Measurements from ENCODE around the gene CPA4. TPM values are rescaled to one million over a fixed set of nuclear protein-coding genes. Genes with fewer than 3 reads are reported as not detected.
A peak's percentile ranks its signal among the peaks of the same experiment; 100 is the strongest.
"Not testable (repeated sequence)": the region's sequence is repeated elsewhere in the genome, so short reads cannot be mapped to it uniquely, and the experiment has no call there.

Gene CPA4
- 1.9 TPM for polyA plus RNA-seq (ENCODE audit: insufficient read length)

- DNase-seq = no peak
Observed at GRCh38 chr7:130292682-130293257, at the start of gene CPA4. Gene CPA4, plus strand, starts transcription at chr7:130293161. Its CDS starts 20 bp downstream, at chr7:130293181.

- peak; percentile 42 for DNase-seq
Observed at GRCh38 chr7:130243486-130243885, 49.5 kb upstream of the CPA4 start.

DNA sequence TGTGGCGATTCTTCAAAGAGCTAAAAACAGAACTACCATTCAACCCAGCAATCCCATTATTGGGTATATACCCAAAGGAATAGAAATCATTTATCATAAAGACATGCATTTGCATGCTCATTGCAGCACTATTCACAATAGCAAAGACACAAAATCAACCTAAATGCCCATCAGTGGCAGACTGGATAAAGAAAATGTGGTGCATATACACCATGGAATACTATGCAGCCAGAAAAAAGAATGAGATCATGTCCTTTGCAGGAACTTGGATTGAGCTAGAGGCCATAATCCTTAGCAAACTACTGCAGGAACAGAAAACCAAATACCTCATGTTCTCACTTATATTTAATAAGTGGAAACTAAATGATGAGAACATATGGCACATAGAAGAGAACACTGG lies 46.5 kb upstream of the CPA4 start:
- not testable (repeated sequence) for DNase-seq

DNA sequence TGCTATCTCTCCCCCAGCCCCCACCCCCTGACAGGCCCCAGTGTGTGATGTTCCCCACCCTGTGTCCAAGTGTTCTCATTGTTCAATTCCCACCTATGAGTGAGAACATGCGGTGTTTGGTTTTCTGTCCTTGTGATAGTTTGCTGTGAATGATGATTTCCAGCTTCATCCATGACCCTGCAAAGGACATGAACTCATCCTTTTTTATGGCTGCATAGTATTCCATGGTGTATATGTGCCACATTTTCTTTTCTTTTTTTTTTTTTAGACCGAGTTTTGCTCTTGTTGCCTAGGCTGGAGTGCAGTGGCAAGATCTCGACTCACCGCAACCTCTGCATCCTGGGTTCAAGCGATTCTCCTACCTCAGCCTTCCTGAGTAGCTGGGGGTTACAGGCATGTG lies 44.1 kb upstream of the CPA4 start:
- DNase-seq = not testable (repeated sequence)

DNA sequence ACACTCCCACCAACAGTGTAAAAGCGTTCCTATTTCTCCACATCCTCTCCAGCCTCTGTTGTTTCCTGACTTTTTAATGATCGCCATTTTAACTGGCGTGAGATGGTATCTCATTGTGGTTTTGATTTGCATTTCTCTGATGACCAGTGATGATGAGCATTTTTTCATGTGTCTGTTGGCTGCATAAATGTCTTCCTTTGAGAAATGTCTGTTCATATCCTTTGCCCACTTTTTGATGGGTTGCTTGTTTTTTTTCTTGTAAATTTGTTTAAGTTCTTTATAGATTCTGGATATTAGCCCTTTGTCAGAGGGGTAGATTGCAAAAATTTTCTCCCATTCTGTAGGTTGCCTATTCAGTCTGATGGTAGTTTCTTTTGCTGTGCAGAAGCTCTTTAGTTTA lies 43.3 kb upstream of the CPA4 start:
- DNase-seq = not testable (repeated sequence)

- DNase-seq = no peak
Observed at GRCh38 chr7:130254555-130254954, 38.4 kb upstream of the CPA4 start.

GRCh38 chr7:130256704-130257103 lies 36.3 kb upstream of the CPA4 start:
- DNase-seq = no peak

- no peak for DNase-seq
Observed at GRCh38 chr7:130258494-130259078, 34.4 kb upstream of the CPA4 start.

DNA sequence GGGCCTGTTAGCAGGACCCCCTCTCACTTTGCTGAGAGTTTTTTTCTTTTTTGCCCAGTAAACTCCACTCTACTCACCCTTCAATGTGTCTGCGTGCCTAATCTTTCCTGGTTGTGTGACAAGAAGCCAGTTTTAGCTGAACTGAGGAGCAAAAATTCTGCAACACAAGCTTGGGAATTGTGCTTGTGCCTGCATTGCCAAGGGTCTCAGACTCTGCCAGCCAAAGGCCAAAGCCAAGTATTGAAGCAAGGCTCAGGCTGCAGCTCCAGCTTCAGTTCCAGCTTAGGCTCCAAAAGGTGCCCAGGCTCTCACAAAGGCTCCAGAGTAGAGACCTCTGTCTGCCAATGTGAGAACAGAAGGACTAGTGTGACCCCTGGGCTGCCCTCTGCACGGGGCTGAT lies 30.5 kb upstream of the CPA4 start:
- no peak for DNase-seq

GRCh38 chr7:130263130-130263529 lies 29.8 kb upstream of the CPA4 start:
- DNase-seq = no peak

GRCh38 chr7:130266258-130266960 lies 26.6 kb upstream of the CPA4 start, which contains the start of gene CPA2:
Gene CPA2, plus strand, starts transcription at chr7:130266863. Its CDS starts 19 bp downstream, at chr7:130266882.
- no peak for DNase-seq

- no peak for DNase-seq
Observed at GRCh38 chr7:130266961-130267321, 26.0 kb upstream of the CPA4 start.

GRCh38 chr7:130268463-130269317 lies 24.3 kb upstream of the CPA4 start:
- DNase-seq = no peak

- DNase-seq = no peak
Observed at GRCh38 chr7:130269318-130269694, 23.7 kb upstream of the CPA4 start.

DNA sequence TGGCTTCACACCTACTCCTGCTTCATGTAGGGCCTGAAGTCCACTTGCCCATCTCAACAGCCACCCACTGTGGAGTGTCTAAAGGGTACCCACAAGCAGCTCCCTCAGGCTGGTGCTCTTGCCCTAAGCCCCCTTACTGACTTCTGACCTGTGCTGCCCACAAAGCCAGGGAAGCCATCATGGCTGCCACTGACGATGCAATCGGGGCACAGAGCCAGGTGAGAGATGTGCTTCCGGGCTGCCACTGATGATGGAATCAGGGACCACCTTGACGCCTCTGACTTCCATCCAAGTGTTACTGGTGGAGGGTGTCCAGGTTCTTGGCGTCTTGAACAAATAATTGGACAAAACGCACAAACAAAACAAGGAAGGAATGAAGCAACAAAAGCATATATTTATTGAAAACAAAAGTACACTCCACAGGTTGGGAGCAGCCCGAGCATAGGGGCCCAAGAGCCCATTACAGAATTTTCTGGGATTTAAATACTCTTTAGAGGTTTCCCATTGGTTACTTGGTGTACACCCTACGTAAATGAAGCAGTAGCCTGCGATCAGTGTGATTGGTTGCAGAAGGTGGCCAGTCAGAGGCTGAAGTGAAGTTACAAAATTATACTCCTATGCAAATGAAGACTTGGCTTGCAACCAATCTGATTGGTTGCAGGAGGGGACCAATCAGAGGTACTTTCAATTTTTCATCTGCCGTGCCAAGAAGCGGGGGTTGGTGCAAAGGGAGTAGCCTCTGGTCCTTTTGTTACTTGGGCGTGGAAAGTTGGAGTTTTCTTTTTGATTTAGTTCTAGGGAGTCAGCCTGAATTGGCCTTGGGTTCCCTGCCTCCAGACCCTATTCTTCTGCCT lies 21.8 kb upstream of the CPA4 start:
- no peak for DNase-seq

- DNase-seq = peak; percentile 58
Observed at GRCh38 chr7:130272381-130273080, 20.4 kb upstream of the CPA4 start.

DNA sequence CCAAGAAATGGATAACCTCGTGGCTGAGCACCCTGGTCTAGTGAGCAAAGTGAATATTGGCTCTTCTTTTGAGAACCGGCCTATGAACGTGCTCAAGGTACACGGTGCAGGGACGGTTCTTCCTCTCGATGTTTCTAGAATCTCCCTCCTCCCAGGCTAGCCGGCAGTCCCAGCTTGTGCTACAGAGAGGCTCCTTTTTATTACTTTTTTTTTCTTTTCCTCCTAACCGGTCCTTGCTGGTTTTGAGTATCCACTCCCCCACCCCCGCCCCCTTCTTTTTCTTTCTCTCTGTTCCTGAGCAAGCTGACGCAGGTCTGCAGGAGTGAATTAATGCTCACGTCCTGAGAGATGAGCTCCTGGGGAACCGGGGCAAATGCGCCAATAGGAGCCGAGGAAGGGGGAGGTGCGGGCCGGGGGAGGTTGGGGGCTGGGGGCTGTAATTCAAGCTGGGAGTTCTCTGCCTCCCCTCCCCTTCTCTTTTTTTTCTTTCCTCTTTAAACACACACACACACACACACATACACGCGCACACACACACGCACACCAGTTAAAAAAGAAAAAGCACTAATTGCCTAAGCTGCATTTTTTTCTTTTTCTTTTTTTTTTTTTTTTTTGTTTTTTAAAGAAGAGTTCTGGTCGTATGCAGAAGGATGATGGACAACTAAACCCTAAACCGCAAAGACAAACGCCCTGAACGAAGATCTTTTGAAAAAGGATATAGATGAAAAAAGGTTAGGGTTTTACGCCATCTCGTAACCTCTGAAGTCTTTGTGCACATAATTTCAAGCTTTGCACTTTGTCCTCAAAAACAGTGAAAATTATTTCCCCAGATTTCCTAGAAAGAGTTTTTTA lies 19.7 kb upstream of the CPA4 start:
- DNase-seq = peak; percentile 94

DNA sequence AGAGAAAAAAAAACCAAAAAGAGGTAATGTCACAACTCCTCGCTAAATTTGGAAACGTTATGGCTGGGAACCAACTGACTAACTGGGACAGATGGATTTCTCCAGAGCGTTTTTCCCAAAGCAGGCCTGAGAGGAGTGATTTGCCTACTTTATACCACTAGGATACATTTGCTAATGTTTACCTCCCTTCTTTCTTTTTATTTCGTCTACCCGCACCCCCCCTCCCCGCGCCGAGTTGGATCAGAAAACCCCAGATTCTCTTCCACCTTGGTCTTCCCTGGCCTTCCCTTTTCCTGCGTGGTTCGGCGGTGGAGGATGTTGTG lies 19.1 kb upstream of the CPA4 start:
- DNase-seq = peak; percentile 80

GRCh38 chr7:130274296-130274695 lies 18.7 kb upstream of the CPA4 start:
- no peak for DNase-seq

DNA sequence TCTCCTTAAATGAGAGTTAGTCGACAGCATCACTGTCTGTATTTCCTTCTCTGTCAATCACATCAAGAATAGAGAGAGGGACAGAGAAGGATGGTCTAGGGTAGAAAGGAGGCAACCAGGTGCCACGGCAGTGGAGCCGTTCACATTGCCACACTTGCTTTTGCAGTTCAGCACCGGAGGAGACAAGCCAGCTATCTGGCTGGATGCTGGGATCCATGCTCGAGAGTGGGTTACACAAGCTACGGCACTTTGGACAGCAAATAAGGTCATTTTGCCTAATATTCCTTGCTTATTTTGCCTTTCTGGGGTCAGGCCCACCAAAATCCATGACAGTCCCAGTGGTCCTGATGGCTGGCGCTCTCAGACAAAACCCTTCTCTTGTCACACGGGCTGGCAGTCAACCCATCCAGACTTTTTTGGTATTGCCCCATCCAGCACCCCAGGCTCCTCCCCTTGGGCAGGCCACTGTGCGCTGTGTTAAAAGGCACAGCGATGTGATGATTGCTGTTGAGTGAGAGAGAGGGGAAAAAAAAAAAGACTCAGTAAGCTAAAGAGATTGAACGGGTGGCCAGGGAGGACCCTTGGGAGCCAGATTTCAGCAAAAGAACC lies 17.9 kb upstream of the CPA4 start:
- no peak for DNase-seq
